IPS-18c (cell line): ENCODE data around the gene PLCXD1.
"Not testable (repeated sequence)": the region's sequence is repeated elsewhere in the genome, so short reads cannot be mapped to it uniquely, and the experiment has no call there.

ENCODE experiments used
- H3K4me3 ChIP-seq: 2 replicates; pipeline ENCODE4 v1.7.0; 2013; ENCODE audit warnings: low read depth, mild to moderate bottlenecking, low read length, moderate library complexity; ENCODE audit not compliant: insufficient read depth
- H3K9me3 ChIP-seq: one replicate; pipeline ENCODE4 v1.6.1; 2013; ENCODE audit warnings: mild to moderate bottlenecking, low read length, moderate library complexity; ENCODE audit not compliant: control insufficient read depth, insufficient read depth

Gene PLCXD1

GRCh38 chrX:338281-338835, 57.2 kb downstream of the PLCXD1 start:
- H3K9me3 ChIP-seq = peaks cover 3% of the 10 kb centered on the region
- H3K4me3 ChIP-seq = no peak overlapping the region

- H3K4me3 ChIP-seq = no peak overlapping the region
- peaks cover 3% of the 10 kb centered on the region for H3K9me3 ChIP-seq
Measured at GRCh38 chrX:338836-339400, 57.7 kb downstream of the PLCXD1 start.

GRCh38 chrX:340121-340520, 58.9 kb downstream of the PLCXD1 start:
- Histone ChIP-seq H3K9me3 (peaks cover 3% of the 10 kb centered on the region), H3K4me3 (no peak overlapping the region)

GRCh38 chrX:340641-341423, 59.7 kb downstream of the PLCXD1 start:
- peaks cover 3% of the 10 kb centered on the region for H3K9me3 ChIP-seq
- no peak overlapping the region for H3K4me3 ChIP-seq

- H3K4me3 ChIP-seq = no peak overlapping the region
- peaks cover 3% of the 10 kb centered on the region for H3K9me3 ChIP-seq
Measured at GRCh38 chrX:341541-342101, 60.4 kb downstream of the PLCXD1 start.

- peaks cover 3% of the 10 kb centered on the region for H3K9me3 ChIP-seq
- no peak overlapping the region for H3K4me3 ChIP-seq
Measured at GRCh38 chrX:344371-344901, 63.3 kb downstream of the PLCXD1 start.

- peaks cover 3% of the 10 kb centered on the region for H3K9me3 ChIP-seq
Measured at GRCh38 chrX:345020-345925, 64.1 kb downstream of the PLCXD1 start.

GRCh38 chrX:346034-346813, 65.0 kb downstream of the PLCXD1 start:
- H3K4me3 ChIP-seq = no peak overlapping the region

More at GRCh38 chrX:345020-345925, 64.1 kb downstream of the PLCXD1 start:
- H3K4me3 ChIP-seq = no peak overlapping the region

GRCh38 chrX:347351-348117, 66.4 kb downstream of the PLCXD1 start:
- H3K9me3 ChIP-seq = no peaks in the 10 kb centered on the region
- H3K4me3 ChIP-seq = no peak overlapping the region

More at GRCh38 chrX:346034-346813, 65.0 kb downstream of the PLCXD1 start:
- H3K9me3 ChIP-seq = peaks cover 3% of the 10 kb centered on the region

- H3K4me3 ChIP-seq = no peak overlapping the region
- no peaks in the 10 kb centered on the region for H3K9me3 ChIP-seq
Measured at GRCh38 chrX:348461-349117, 67.4 kb downstream of the PLCXD1 start.

GRCh38 chrX:349196-349595, 68.0 kb downstream of the PLCXD1 start:
- no peak overlapping the region for H3K4me3 ChIP-seq
- H3K9me3 ChIP-seq = no peaks in the 10 kb centered on the region

GRCh38 chrX:349702-350101, 68.5 kb downstream of the PLCXD1 start:
- no peak overlapping the region for H3K4me3 ChIP-seq
- no peaks in the 10 kb centered on the region for H3K9me3 ChIP-seq

- H3K9me3 ChIP-seq = no peaks in the 10 kb centered on the region
- H3K4me3 ChIP-seq = no peak overlapping the region
Measured at GRCh38 chrX:350148-350533, 69.0 kb downstream of the PLCXD1 start.

- Histone ChIP-seq H3K9me3 (no peaks in the 10 kb centered on the region), H3K4me3 (no peak overlapping the region)
Measured at GRCh38 chrX:350534-351323, 69.5 kb downstream of the PLCXD1 start.

- not testable (repeated sequence) for H3K9me3 ChIP-seq, H3K4me3 ChIP-seq
Measured at GRCh38 chrX:351324-351641, 70.1 kb downstream of the PLCXD1 start.
